Midbrain (tissue), 1 donor: Measurements from ENCODE around the gene CNGA1.
"Not testable (repeated sequence)": the region's sequence is repeated elsewhere in the genome, so short reads cannot be mapped to it uniquely, and the experiment has no call there.

Experiments used
- DNase-seq: peaks from one replicate; lab custom pipeline; 2025; lab: John Stamatoyannopoulos, UW

CNGA1 gene

GRCh38 chr4:47968847-47969246, 47.6 kb downstream of the CNGA1 start:
- DNase-seq: no peak

- no peak for DNase-seq
These were observed 61.8 kb downstream of the CNGA1 start for GRCh38 chr4:47954677-47955076.

- DNase-seq: no peak
These were observed 62.2 kb downstream of the CNGA1 start for GRCh38 chr4:47954245-47954644.

GRCh38 chr4:47945930-47946726, 70.4 kb downstream of the CNGA1 start:
- no peak for DNase-seq

- no peak for DNase-seq
These were observed 74.2 kb downstream of the CNGA1 start for GRCh38 chr4:47942081-47942819.

GRCh38 chr4:47939456-47939855, 77.0 kb downstream of the CNGA1 start:
- no peak for DNase-seq

- no peak for DNase-seq
These were observed 80.1 kb downstream of the CNGA1 start for GRCh38 chr4:47936336-47936735.

GRCh38 chr4:47933840-47934239, 82.6 kb downstream of the CNGA1 start:
- DNase-seq: peak; percentile 33

GRCh38 chr4:47930971-47931804, 85.3 kb downstream of the CNGA1 start:
- DNase-seq: no peak

- no peak for DNase-seq
These were observed 86.7 kb downstream of the CNGA1 start for GRCh38 chr4:47929682-47930201.

GRCh38 chr4:47926667-47927258, 89.7 kb downstream of the CNGA1 start:
- peak; percentile 66 for DNase-seq

- not testable (repeated sequence) for DNase-seq
These were observed 93.2 kb downstream of the CNGA1 start for GRCh38 chr4:47923261-47923608.

- not testable (repeated sequence) for DNase-seq
These were observed 93.8 kb downstream of the CNGA1 start for GRCh38 chr4:47922436-47923260.

GRCh38 chr4:47917163-47917562, 99.3 kb downstream of the CNGA1 start:
- not testable (repeated sequence) for DNase-seq

- DNase-seq: no peak
These were observed 101.1 kb downstream of the CNGA1 start for GRCh38 chr4:47915378-47915777.

- no peak for DNase-seq
These were observed 101.6 kb downstream of the CNGA1 start for GRCh38 chr4:47914926-47915237.

- DNase-seq: peak; percentile 98
These were observed 102.1 kb downstream of the CNGA1 start, which contains the start of gene NFXL1 for GRCh38 chr4:47914220-47914925. TSS of gene NFXL1 (minus strand) at chr4:47914583. CDS start at chr4:47914203, 380 bp downstream.

GRCh38 chr4:47913861-47914219, 102.6 kb downstream of the CNGA1 start:
- no peak for DNase-seq

GRCh38 chr4:47913330-47913729, 103.2 kb downstream of the CNGA1 start:
- DNase-seq: no peak

- no peak for DNase-seq
These were observed 109.3 kb downstream of the CNGA1 start for GRCh38 chr4:47907089-47907646.
